HG03575 (cell line): ENCODE measurements around the gene CRYBG1.

Experiments used
- ATAC-seq: cut with Tn5 transposase; IDR thresholded peaks from one replicate; pipeline ENCODE4 v1.9.1; 2021; ENCODE audit not compliant: unreplicated experiment, insufficient number of reproducible peaks, low FRiP score; ENCODE audit errors: extremely low read depth

Gene CRYBG1

GRCh38 chr6:106488494-106489370 lies 128.2 kb downstream of the CRYBG1 start:
- ATAC-seq: no peak

GRCh38 chr6:106490030-106490429 lies 129.5 kb downstream of the CRYBG1 start:
- ATAC-seq: no peak

GRCh38 chr6:106490436-106490835 lies 129.9 kb downstream of the CRYBG1 start:
- no peak for ATAC-seq

- ATAC-seq: no peak
These were observed 130.5 kb downstream of the CRYBG1 start for GRCh38 chr6:106490974-106491373.

GRCh38 chr6:106495014-106495413 lies 134.5 kb downstream of the CRYBG1 start:
- ATAC-seq: no peak

GRCh38 chr6:106496823-106497222 lies 136.3 kb downstream of the CRYBG1 start:
- no peak for ATAC-seq

GRCh38 chr6:106501960-106502371 lies 141.4 kb downstream of the CRYBG1 start:
- ATAC-seq: no peak

- ATAC-seq: no peak
These were observed 142.0 kb downstream of the CRYBG1 start for GRCh38 chr6:106502559-106502958.

GRCh38 chr6:106508277-106508676 lies 147.8 kb downstream of the CRYBG1 start:
- ATAC-seq: no peak

- no peak for ATAC-seq
These were observed 148.3 kb downstream of the CRYBG1 start for GRCh38 chr6:106508834-106509233.

GRCh38 chr6:106509420-106510089 lies 149.0 kb downstream of the CRYBG1 start:
- no peak for ATAC-seq

GRCh38 chr6:106510090-106510970 lies 149.8 kb downstream of the CRYBG1 start:
- ATAC-seq: no peak

- ATAC-seq: no peak
These were observed 151.0 kb downstream of the CRYBG1 start for GRCh38 chr6:106511288-106512047.

GRCh38 chr6:106512048-106512967 lies 151.8 kb downstream of the CRYBG1 start:
- ATAC-seq: no peak

- no peak for ATAC-seq
These were observed 152.6 kb downstream of the CRYBG1 start for GRCh38 chr6:106512968-106513574.

- no peak for ATAC-seq
These were observed 153.5 kb downstream of the CRYBG1 start for GRCh38 chr6:106513808-106514582.

GRCh38 chr6:106514583-106514885 lies 154.0 kb downstream of the CRYBG1 start:
- no peak for ATAC-seq
